ENCODE results near the gene MIPOL1. TPM values are rescaled to one million over a fixed set of nuclear protein-coding genes. Genes with fewer than 3 reads are reported as not detected.

Gene MIPOL1
- total and polyA plus RNA-seq, 2 experiments from 2014 or later, result 16.6 to 24.8 TPM

GRCh38 chr14:37493606-37494005 is 295.9 kb downstream of the MIPOL1 start:
- Mint-ChIP-seq H3K36me3 (ENCODE audit: low read depth) (no peaks in the 10 kb centered on the region), H3K27ac (no peak overlapping the region), H3K4me3 (no peak overlapping the region), H3K9me3 (peaks cover 3% of the 10 kb centered on the region; the same call in 2 of the 3 replicates), H3K4me1 (no peaks in the 10 kb centered on the region), H3K27me3 (ENCODE audit: insufficient read depth, low read depth, poor library complexity) (no peaks in the 10 kb centered on the region)
- Histone ChIP-seq H3K9me2 (ENCODE audit: insufficient read depth) (no peaks in the 10 kb centered on the region), H4K20me1 (replicated peaks; ENCODE audit: insufficient read depth) (no peaks in the 10 kb centered on the region), H3K36me3 (ENCODE audit: insufficient read depth) (no peaks in the 10 kb centered on the region), H2AFZ (no peak overlapping the region), H3K4me3 (no peak overlapping the region), H3K4me2 (no peak overlapping the region), H3F3A (replicated peaks; ENCODE audit: low read depth) (no peaks in the 10 kb centered on the region), H3K27ac (ENCODE audit: low read depth) (no peak overlapping the region), H3K79me2 (replicated peaks; ENCODE audit: insufficient read depth) (no peaks in the 10 kb centered on the region), H3K4me1 (ENCODE audit: insufficient read depth) (no peaks in the 10 kb centered on the region), H3K27me3 (ENCODE audit: insufficient read depth) (no peaks in the 10 kb centered on the region)
- no peak for TF ChIP-seq NANOG (IDR thresholded peaks at IDR 0.05; ENCODE audit: borderline replicate concordance)
- no peak for TF ChIP-seq CREB1 (CRISPR knock-in tag; IDR thresholded peaks at IDR 0.05; ENCODE audit: low read depth)
- TF ChIP-seq CTCF (conservative IDR thresholded peaks at IDR 0.05; ENCODE audit: low read depth in 2 of 2), result no peak
- no peak for TF ChIP-seq EZH2 (IDR thresholded peaks at IDR 0.05; ENCODE audit: low read depth, unreplicated experiment)
- TF ChIP-seq EZH2phosphoT487 (IDR thresholded peaks at IDR 0.05; ENCODE audit: unreplicated experiment), result no peak
- no peak for TF ChIP-seq POLR2AphosphoS5 (IDR thresholded peaks at IDR 0.05; ENCODE audit: low read depth)
- TF ChIP-seq STAT1 (IDR thresholded peaks at IDR 0.05; ENCODE audit: unreplicated experiment), result no peak
- TF ChIP-seq, protein P1, sequence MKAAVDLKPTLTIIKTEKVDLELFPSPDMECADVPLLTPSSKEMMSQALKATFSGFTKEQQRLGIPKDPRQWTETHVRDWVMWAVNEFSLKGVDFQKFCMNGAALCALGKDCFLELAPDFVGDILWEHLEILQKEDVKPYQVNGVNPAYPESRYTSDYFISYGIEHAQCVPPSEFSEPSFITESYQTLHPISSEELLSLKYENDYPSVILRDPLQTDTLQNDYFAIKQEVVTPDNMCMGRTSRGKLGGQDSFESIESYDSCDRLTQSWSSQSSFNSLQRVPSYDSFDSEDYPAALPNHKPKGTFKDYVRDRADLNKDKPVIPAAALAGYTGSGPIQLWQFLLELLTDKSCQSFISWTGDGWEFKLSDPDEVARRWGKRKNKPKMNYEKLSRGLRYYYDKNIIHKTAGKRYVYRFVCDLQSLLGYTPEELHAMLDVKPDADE (IDR thresholded peaks at IDR 0.05), result no peak
- DNase-seq (ENCODE audit: low spot score) (no peak), ATAC-seq (no peak)

DNA sequence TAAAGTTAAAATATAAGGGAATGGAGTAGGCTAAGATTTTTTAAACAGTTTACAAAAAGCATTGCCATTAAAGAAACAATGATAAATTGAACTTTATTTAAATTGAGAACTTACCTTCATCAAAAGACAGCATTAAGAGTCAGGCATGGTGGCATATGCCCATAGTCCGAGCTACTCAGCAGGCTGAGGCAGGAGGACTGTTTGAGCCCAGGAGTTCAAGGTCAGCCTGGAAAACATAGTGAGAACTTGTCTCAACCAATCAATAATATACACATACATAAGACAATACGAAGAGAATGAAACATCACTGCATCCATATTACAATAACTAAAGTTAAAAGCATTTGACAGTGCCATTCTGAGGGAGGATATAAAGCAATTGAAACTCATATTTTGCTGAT is 299.7 kb downstream of the MIPOL1 start:
- Mint-ChIP-seq H3K27me3 (ENCODE audit: insufficient read depth, low read depth, poor library complexity) (no peaks in the 10 kb centered on the region), H3K36me3 (ENCODE audit: low read depth) (peaks cover 5% of the 10 kb centered on the region; the same call in 2 of the 3 replicates), H3K4me3 (no peak overlapping the region), H3K27ac (no peak overlapping the region), H3K9me3 (no peaks in the 10 kb centered on the region), H3K4me1 (no peaks in the 10 kb centered on the region)
- no peak overlapping the region for H3K4me2 ChIP-seq
- no peaks in the 10 kb centered on the region for H3K27me3 ChIP-seq (ENCODE audit: insufficient read depth)
- no peaks in the 10 kb centered on the region for H3K9me2 ChIP-seq (ENCODE audit: insufficient read depth)
- no peak overlapping the region for H2AFZ ChIP-seq
- H4K20me1 ChIP-seq (replicated peaks; ENCODE audit: insufficient read depth), result no peaks in the 10 kb centered on the region
- no peak for DNase-seq (ENCODE audit: low spot score)
- H3K36me3 ChIP-seq (ENCODE audit: insufficient read depth), result no peaks in the 10 kb centered on the region
- no peak overlapping the region for H3K4me3 ChIP-seq
- no peak for ATAC-seq
- no peaks in the 10 kb centered on the region for H3K4me1 ChIP-seq (ENCODE audit: insufficient read depth)
- no peaks in the 10 kb centered on the region for H3K79me2 ChIP-seq (replicated peaks; ENCODE audit: insufficient read depth)
- no peaks in the 10 kb centered on the region for H3F3A ChIP-seq (replicated peaks; ENCODE audit: low read depth)
- H3K27ac ChIP-seq (ENCODE audit: low read depth), result no peak overlapping the region
- TF ChIP-seq POLR2AphosphoS5 (IDR thresholded peaks at IDR 0.05; ENCODE audit: low read depth), result no peak
- no peak for TF ChIP-seq JUNB (IDR thresholded peaks at IDR 0.05; ENCODE audit: unreplicated experiment)
- TF ChIP-seq EZH2phosphoT487 (IDR thresholded peaks at IDR 0.05; ENCODE audit: unreplicated experiment), result no peak
- TF ChIP-seq EZH2 (IDR thresholded peaks at IDR 0.05; ENCODE audit: low read depth, unreplicated experiment), result no peak
- no peak for TF ChIP-seq ZNF114 (CRISPR knock-in tag; IDR thresholded peaks at IDR 0.05)
- TF ChIP-seq, protein P1 (IDR thresholded peaks at IDR 0.05), result no peak
- no peak for TF ChIP-seq CREB1 (CRISPR knock-in tag; IDR thresholded peaks at IDR 0.05; ENCODE audit: low read depth)
- no peak for TF ChIP-seq ZNF462 (CRISPR knock-in tag; IDR thresholded peaks at IDR 0.05)

Measured in GM23338 (cell line).